Activated B cell treated with CpG ODN at 0.5 μM for 24 hours (primary cell): ENCODE results near the gene TGFBRAP1. TPM values are rescaled to one million over a fixed set of nuclear protein-coding genes. Genes with fewer than 3 reads are reported as not detected.

Source experiments
- ATAC-seq: fragments of 200-7000 bp; cut with Tn5 transposase; one replicate; pipeline ENCODE4 v1.10.0; 2021; ENCODE audit warnings: low read depth, mild to moderate bottlenecking, moderate library complexity
- CTCF ChIA-PET: fragments of 350-600 bp; sonication (Branson Sonifier 250); formaldehyde crosslinking; loops from one replicate; lab custom pipeline; 2021; ENCODE audit warnings: antibody characterized with exemption; lab: Charles Lee
- POLR2A ChIA-PET: fragments of 350-600 bp; sonication (Branson Sonifier 250); formaldehyde crosslinking; loops from one replicate; lab custom pipeline; 2021; ENCODE audit warnings: antibody characterized with exemption; lab: Charles Lee
- DNase-seq: peaks from one replicate; pipeline ENCODE4 v3.0.0; 2022
- H3K27ac Mint-ChIP-seq: one replicate; pipeline ENCODE4 v1.8.0; 2020; ENCODE audit warnings: mixed read lengths
- H3K27me3 Mint-ChIP-seq: one replicate; pipeline ENCODE4 v1.8.0; 2021; ENCODE audit warnings: mixed read lengths
- H3K36me3 Mint-ChIP-seq: one replicate; pipeline ENCODE4 v1.8.0; 2021; ENCODE audit warnings: low read depth, mixed read lengths
- H3K4me1 Mint-ChIP-seq: one replicate; pipeline ENCODE4 v1.8.0; 2021; ENCODE audit warnings: mixed read lengths
- H3K4me3 Mint-ChIP-seq: one replicate; pipeline ENCODE4 v1.8.0; 2020; ENCODE audit warnings: mild to moderate bottlenecking, mixed read lengths
- H3K9me3 Mint-ChIP-seq: one replicate; pipeline ENCODE4 v1.8.0; 2020; ENCODE audit warnings: mixed read lengths
- CTCF ChIP-seq: fragments of 200-600 bp; IDR thresholded peaks from one replicate; pipeline ENCODE4 v1.8.0; 2022; ENCODE audit warnings: antibody characterized with exemption, mild to moderate bottlenecking
- intact Hi-C: fragments of 100-400 bp; cut with micrococcal nuclease; formaldehyde crosslinking; loops from one replicate; pipeline ENCODE4 v1.15.1; 2024
- total RNA-seq: library from RNA; stranded (reverse); gene quantifications from 2 replicates; pipeline ENCODE4 v1.2.3, GENCODE V29; 2022

Gene TGFBRAP1
- 25.0 and 25.2 TPM in 2 replicates for total RNA-seq

DNA sequence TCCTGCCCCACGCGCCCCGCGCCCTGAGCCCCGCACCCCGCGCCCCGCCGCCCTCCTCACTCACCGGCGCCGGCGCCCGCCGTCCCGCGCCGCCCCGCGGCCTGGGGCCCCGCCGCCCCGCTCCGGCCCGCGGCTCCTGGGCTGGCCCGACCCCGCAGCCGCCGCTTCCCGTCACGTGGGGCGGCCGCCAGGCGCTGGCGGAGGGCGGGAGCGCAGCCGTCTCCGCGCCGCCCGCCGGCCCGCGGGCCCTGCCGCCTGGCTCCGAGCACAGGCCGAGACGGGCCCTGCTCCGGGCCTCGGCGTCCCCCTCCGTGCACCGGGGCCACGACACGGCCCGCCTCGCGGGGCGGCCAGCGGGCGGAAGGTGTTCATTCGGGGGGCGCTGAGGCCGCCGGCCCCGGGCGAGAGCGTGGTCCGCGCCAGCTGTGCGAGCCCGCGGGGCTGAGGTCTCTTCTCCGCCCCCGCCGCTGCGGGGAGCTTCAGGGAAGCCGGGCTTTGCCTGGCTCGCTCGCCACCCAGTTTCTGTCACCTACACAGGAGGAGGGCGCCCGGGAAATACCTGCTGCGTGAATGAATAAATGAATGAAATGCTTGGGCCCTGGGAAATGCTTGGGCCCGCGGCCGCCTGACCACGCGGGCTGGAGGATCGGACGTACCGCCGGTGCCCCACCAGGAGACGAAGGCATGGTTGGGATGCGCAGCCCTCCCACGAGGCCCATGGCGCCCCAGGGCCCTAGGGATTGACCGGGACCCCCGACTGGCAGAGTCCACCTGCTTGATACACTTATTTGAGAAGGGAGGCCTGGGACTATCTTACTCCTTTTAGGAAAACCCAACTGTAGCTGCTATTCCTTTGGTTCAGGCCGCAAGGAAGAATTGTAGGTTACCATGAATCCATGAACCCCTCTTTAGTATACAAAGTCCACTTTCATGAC lies at the start of gene TGFBRAP1:
Gene TGFBRAP1, minus strand, starts transcription at position 175 of the 935 bp plus-strand sequence. CDS start 21,434 bp downstream, outside the sequence.
- TF ChIP-seq CTCF = no peak
- ATAC-seq = peak; percentile 91
- intact Hi-C loops = loop anchor here (1.0 to 10.0 kb wide), 2 partner anchors 7 to 465 kb away; partner anchors contain the start of gene C2orf49
- ChIA-PET CTCF (interaction anchor here (1.0 to 2.5 kb wide), 2 partner anchors 9 kb away, joined by 3 to 9 read pairs; no protein-coding TSS in a partner anchor), POLR2A (interaction anchor here (0.6 to 1.0 kb wide), 4 partner anchors 10 to 446 kb away, joined by 3 to 4 read pairs (median 4); no protein-coding TSS in a partner anchor)
- H3K36me3 Mint-ChIP-seq = peaks cover 18% of the 10 kb centered on the region
- H3K9me3 Mint-ChIP-seq = no peaks in the 10 kb centered on the region
- no peaks in the 10 kb centered on the region for H3K27me3 Mint-ChIP-seq
- H3K27ac Mint-ChIP-seq = peak within 1 kb of the TSS; percentile 92
- peak within 1 kb of the TSS; percentile 94 for H3K4me3 Mint-ChIP-seq
- peak; percentile 75 for DNase-seq
- H3K4me1 Mint-ChIP-seq = peaks cover 34% of the 10 kb centered on the region

DNA sequence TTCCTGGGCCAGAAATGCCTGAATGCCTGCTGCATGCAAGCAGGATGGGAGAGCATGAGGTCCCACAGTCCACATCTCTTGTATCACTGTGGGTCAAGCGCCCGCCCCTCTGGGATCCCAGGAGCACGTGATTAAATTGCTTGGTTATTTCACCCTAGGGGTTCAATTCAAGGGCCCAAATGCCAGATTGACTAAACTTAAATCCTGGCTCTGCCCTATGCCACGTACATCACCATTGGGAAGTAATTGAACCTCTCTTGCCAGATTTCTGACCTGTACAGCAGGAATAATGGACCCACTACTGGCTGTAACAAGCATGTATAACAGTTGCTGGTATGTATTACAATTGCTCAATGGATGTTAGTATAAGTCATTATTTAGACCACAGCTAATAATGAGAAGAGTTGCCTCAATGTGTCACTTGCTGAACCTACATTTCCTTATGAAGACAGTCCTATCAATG lies 49.4 kb upstream of the TGFBRAP1 start:
- ChIA-PET CTCF (interaction anchor here (1.2 kb wide), 1 partner anchor 12 kb away, joined by 3 read pairs; no protein-coding TSS in a partner anchor), POLR2A (no interaction called here)
- ATAC-seq = no peak
- H3K27ac Mint-ChIP-seq = no peak overlapping the region
- no peak for DNase-seq
- intact Hi-C loops = no loop called here
- H3K27me3 Mint-ChIP-seq = peaks cover 3% of the 10 kb centered on the region
- no peaks in the 10 kb centered on the region for H3K4me1 Mint-ChIP-seq
- H3K4me3 Mint-ChIP-seq = no peak overlapping the region
- TF ChIP-seq CTCF = no peak
- H3K9me3 Mint-ChIP-seq = no peaks in the 10 kb centered on the region
- H3K36me3 Mint-ChIP-seq = no peaks in the 10 kb centered on the region

GRCh38 chr2:105378276-105378840 lies 48.8 kb upstream of the TGFBRAP1 start:
- no peak overlapping the region for H3K4me3 Mint-ChIP-seq
- DNase-seq (no peak), ATAC-seq (no peak)
- peaks cover 3% of the 10 kb centered on the region for H3K27me3 Mint-ChIP-seq
- H3K36me3 Mint-ChIP-seq = no peaks in the 10 kb centered on the region
- no peak overlapping the region for H3K27ac Mint-ChIP-seq
- intact Hi-C loops = no loop called here
- CTCF ChIA-PET = interaction anchor here (1.2 kb wide), 1 partner anchor 12 kb away, joined by 3 read pairs; no protein-coding TSS in a partner anchor
- H3K4me1 Mint-ChIP-seq = no peaks in the 10 kb centered on the region
- H3K9me3 Mint-ChIP-seq = no peaks in the 10 kb centered on the region
- POLR2A ChIA-PET = no interaction called here
- no peak for TF ChIP-seq CTCF

GRCh38 chr2:105377871-105378270 lies 48.3 kb upstream of the TGFBRAP1 start:
- ATAC-seq (no peak), DNase-seq (no peak)
- Mint-ChIP-seq H3K4me1 (no peaks in the 10 kb centered on the region), H3K36me3 (no peaks in the 10 kb centered on the region), H3K27ac (no peak overlapping the region), H3K4me3 (no peak overlapping the region), H3K27me3 (peaks cover 3% of the 10 kb centered on the region), H3K9me3 (no peaks in the 10 kb centered on the region)
- POLR2A ChIA-PET = no interaction called here
- CTCF ChIA-PET = no interaction called here
- intact Hi-C loops = no loop called here
- no peak for TF ChIP-seq CTCF
